Activated CD4-positive, CD25-positive, alpha-beta regulatory T cell treated with anti-CD3 and anti-CD28 coated beads, Interleukin-2, amount 50 U/mL, for 24 hours (primary cell): ENCODE data around the gene NAPA.

Source experiments
- ATAC-seq, 2 donors: fragments of 150-1000 bp; cut with Tn5 transposase; one replicate each; pipeline ENCODE4 v1.10.0; 2021; ENCODE audit warnings: mild to moderate bottlenecking in 1 of 2, moderate library complexity in 1 of 2

The NAPA gene

GRCh38 chr19:47483800-47484690 lies 30.8 kb downstream of the NAPA start, which contains the start of gene KPTN:
TSS of gene KPTN (minus strand) at chr19:47484219. CDS start at chr19:47484160, 59 bp downstream.
- peak; percentile 92 to 96 for ATAC-seq

GRCh38 chr19:47483200-47483599 lies 31.7 kb downstream of the NAPA start:
- ATAC-seq = no peak

- no peak for ATAC-seq
These were observed 33.3 kb downstream of the NAPA start for GRCh38 chr19:47481460-47482052.

- no peak for ATAC-seq
These were observed 34.2 kb downstream of the NAPA start for GRCh38 chr19:47480658-47481057.

- no peak for ATAC-seq
These were observed 35.0 kb downstream of the NAPA start for GRCh38 chr19:47479701-47480503.

- no peak for ATAC-seq
These were observed 38.4 kb downstream of the NAPA start for GRCh38 chr19:47476438-47476972.

- no peak for ATAC-seq
These were observed 39.4 kb downstream of the NAPA start for GRCh38 chr19:47475465-47475864.

- ATAC-seq = no peak
These were observed 41.5 kb downstream of the NAPA start for GRCh38 chr19:47473336-47473735.

- ATAC-seq = peak; percentile 43 to 55
These were observed 43.0 kb downstream of the NAPA start, which contains the start of gene SLC8A2 for GRCh38 chr19:47471733-47472457. TSS of gene SLC8A2 (minus strand) at chr19:47471893. CDS start at chr19:47466403, 5,490 bp downstream.

- ATAC-seq = no peak
These were observed 43.5 kb downstream of the NAPA start for GRCh38 chr19:47471381-47471732.

- no peak for ATAC-seq
These were observed 44.2 kb downstream of the NAPA start for GRCh38 chr19:47470447-47471195.

- ATAC-seq = no peak
These were observed 45.1 kb downstream of the NAPA start for GRCh38 chr19:47469719-47470118.

GRCh38 chr19:47469363-47469700 lies 45.5 kb downstream of the NAPA start:
- ATAC-seq = no peak

- no peak for ATAC-seq
These were observed 46.9 kb downstream of the NAPA start for GRCh38 chr19:47467914-47468313.

GRCh38 chr19:47465957-47466356 lies 48.9 kb downstream of the NAPA start:
- ATAC-seq = no peak

- ATAC-seq = no peak
These were observed 50.0 kb downstream of the NAPA start for GRCh38 chr19:47464675-47465419.

- ATAC-seq = no peak
These were observed 53.0 kb downstream of the NAPA start for GRCh38 chr19:47461876-47462275.

- ATAC-seq = no peak
These were observed 55.4 kb downstream of the NAPA start for GRCh38 chr19:47459477-47459876.

- no peak for ATAC-seq
These were observed 56.2 kb downstream of the NAPA start for GRCh38 chr19:47458672-47459071.

GRCh38 chr19:47456721-47457474 lies 58.0 kb downstream of the NAPA start:
- ATAC-seq = no peak
